NCI-H510A treated with DMSO at 0.1 percent for 48 hours (cell line): Measurements from ENCODE around the gene SOCS7.
"Not testable (repeated sequence)": the region's sequence is repeated elsewhere in the genome, so short reads cannot be mapped to it uniquely, and the experiment has no call there.

ENCODE experiments used
- DNase-seq: peaks from one replicate; lab custom pipeline; 2025; lab: John Stamatoyannopoulos, UW

Gene SOCS7

DNA sequence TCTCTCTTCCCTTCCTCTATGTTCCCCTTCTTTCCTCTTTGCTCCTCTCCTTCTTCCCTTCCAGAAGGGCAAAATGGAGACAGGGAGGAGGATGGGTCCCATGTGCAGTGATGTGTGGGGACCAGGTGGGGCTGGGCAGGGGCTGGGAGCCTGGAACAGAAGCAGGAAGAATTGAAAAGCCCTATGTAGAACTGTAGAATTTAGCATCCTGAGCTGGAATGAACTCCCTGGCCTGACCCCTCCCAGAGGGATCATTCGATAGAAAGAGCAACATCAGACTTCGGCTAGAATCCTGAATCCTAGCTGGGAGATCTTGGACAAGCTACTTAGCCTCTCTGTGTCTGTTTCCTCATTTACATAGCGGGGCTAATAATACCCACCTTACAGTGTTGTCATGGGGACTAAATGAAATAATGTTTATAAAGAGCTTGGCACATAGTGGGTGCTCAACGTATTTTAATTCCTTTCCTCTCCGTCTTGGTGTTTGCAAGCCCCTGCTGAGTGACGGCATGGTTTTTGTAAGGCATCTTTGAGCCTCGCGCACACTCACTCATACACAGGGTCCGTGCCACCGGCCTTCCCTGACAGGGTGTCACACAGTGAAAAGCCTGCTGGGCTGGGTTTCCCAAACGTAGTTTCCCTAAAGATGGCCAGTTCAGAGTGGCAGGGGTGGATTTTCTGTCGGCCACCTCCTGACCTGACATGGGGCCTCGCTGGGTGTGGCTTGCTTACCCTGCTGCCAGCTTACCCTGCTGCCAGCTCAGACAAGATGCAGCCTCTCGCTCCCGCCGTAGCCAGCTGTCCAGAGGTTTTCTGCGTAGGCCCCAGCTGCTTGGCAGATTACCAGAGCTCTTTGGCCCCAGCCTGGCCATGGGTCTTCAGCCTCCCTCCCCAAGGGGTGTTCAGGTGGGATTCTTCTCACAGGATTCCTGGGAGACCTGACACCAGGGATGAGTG, 70.5 kb downstream of the SOCS7 start:
- DNase-seq: no peak

DNA sequence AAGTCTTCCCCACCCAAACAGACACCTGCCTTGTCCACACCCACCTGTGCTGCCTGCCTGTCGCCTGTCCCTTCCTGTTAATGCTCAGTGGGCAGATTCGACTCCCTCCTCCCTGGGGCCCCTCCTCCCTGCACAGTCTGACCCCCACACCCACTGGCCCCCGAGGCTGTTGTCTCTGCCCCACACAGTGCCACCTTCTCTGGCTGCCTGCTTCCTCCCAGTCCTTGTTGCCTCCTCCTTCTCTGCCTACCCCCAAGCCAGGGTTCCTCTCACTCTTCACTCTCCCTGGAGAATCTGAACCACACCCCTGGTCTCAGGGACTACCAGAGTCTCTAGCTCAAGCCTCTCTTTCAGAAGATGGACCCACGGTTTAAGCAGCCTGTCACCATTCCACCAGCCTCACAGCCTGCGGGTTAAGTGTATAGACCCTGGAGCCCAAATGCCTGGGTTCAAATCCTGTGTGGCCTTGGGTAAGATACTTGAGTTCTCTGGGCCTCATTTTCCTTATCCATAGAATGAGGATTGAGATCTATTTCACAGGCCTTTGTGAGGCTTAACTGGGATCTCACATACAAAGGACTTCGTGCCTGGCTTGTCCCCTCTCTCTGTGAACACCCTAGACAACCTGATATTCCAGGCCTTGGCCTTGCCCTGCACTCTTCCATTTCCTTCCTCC, 72.8 kb downstream of the SOCS7 start:
- DNase-seq: no peak

DNA sequence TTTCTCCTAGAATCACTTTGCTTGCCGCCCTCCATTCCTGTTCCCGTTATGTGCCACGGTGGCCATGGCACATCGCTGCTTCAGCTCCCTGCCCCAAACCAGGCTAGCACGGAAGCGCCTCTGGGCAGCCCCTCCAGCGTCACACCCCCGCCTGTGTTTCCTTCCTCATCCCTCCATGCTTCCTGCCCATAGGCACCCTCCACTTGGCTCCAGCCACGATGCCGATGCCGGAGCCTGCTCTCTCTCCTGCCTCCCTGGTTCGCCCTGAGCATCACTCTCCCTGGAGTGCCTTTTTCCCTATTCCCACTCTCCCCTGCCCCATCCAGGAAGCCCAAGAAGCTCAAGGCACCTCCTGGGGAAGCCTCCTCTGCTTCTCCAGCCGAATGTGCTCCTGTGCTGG, 73.4 kb downstream of the SOCS7 start:
- no peak for DNase-seq

DNA sequence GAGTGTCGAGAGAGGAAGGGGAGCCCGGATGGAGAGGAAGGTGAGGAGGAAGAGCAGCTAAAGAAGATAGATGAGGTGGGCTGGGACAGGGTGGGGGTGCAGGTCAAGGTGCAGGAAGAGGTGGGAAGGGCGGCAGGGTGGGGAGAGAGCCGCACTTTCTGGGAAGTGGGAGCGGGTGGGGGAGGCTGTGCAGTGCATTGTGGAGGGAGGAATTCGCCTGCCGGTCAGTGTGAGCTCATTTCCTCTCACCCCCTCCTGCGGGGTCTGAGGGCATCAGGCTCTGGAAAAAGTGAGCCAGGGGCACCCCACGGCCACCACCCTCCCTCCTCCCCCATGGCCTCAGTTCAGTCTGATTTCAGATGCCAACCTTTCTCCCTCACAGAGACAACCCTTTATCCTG, 74.1 kb downstream of the SOCS7 start:
- DNase-seq: no peak

DNA sequence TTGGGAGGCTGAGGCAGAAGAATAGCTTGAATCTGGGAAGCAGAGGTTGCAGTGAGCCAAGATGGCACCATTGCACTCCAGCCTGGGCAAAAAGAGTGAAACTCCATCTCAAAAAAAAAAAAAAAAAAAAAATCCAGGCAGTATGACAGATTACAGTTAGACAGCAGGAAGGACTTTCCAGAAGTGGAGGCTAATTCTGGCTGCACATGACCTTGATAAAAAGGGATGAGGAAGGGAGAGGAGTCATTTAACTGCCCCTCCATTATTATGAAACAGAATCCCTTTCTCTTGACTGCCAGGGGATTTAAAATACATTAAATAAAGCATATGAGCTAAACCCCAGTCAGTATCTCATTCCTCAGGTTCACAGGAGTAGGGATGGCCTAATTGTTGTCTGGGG, 74.8 kb downstream of the SOCS7 start:
- DNase-seq: no peak

DNA sequence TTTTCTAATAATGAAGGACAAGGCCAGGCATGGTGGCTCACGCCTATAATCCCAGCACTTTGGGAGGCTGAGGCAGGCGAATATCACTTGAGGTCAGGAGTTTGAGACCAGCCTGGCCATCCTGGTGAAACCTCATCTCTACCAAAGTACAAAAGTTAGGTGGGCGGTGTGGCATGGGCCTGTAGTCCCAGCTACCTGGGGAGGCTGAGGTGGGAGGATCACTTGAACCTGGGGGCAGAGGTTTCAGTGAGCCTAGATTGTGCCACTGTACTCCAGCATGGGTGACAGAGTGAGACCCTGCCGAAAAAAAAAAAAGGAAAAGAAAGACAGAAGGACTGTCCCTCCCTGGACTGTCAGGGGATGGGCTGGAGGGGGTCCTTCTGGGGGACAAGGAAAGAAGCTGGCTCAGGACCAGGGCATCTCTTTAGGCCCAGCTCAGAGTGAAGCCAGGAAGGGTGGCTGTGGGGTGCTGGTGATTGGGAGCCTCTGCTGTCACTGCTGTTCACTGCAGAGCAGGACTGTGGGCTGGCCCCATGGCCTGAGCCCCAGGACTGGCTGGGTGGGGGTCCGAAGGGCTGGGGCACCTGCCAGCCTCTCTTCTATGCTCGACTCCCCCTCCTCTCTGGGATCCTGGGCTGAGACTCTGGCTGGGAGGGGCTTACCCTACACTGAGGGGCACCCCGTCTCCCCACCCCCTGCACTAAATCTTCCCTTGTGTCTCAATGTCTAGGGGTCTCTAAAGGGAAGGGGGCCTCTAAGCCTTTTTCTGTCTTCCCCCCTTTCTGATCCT, 75.7 kb downstream of the SOCS7 start:
- no peak for DNase-seq

DNA sequence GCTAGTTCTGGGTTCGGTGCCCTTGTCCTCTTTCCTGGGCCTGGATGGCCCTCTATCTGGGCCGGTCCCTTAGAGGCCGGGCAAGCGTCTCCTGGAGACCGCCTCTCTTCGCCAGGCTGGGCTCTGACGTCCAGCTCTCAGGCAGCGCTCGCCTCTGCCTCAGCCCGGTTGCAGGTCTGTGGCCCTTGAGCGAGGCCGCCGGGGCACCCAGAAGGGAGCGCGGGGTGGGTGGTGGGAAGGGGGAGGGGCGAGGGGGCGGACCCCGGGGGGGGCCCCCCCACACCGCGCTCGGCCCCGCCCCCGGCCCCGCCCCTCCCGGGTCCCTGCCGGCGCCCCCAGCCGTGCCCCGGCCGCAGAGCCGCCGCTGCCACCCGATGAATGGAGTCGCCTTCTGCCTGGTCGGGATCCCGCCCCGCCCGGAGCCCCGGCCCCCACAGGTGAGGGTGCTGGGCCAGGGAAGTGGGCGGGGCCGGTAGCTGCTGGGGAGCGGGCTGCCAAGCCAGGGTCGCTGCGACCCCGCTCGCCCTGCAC, 76.5 kb downstream of the SOCS7 start, which contains the start of gene ARHGAP23:
TSS of gene ARHGAP23 (plus strand) at position 353 of the 531 bp plus-strand sequence. CDS start at position 375, 22 bp downstream.
- no peak for DNase-seq

DNA sequence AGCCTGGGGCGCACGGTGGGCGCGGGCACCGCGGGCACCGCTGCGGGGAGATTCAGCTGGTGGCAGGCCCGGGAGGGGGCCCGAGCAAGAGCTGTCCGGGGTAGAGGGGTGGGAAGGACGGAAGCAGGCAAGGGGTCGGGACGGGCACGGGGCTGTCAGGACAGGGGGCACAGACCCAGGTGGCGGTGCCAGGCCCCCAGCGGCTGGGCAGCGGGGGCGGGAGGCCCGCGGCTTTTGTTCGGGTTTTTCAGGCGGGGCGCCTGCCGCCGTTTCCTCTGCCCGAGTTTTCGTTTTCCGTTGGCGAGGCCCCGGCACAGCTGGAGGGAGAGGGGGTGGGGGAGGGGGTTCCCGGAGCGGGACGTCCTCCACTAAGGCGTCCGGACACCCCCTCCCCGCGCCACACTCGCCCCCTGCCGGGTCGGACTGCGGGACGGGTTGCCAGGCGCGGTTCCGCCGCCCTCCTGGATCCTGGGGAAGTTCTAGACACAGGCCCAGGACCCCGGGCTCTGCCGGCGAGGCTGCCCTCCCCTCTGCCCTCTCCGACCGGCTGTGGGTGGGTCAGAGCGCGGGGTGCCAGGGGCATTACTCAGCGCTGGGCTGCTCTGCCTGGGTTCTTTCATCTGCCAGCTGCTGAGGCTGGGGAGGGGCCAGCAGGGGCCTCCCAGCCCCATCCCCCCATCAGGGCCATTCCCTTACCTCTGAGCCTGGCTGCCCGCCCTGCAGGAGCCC, 77.2 kb downstream of the SOCS7 start:
- DNase-seq: no peak

DNA sequence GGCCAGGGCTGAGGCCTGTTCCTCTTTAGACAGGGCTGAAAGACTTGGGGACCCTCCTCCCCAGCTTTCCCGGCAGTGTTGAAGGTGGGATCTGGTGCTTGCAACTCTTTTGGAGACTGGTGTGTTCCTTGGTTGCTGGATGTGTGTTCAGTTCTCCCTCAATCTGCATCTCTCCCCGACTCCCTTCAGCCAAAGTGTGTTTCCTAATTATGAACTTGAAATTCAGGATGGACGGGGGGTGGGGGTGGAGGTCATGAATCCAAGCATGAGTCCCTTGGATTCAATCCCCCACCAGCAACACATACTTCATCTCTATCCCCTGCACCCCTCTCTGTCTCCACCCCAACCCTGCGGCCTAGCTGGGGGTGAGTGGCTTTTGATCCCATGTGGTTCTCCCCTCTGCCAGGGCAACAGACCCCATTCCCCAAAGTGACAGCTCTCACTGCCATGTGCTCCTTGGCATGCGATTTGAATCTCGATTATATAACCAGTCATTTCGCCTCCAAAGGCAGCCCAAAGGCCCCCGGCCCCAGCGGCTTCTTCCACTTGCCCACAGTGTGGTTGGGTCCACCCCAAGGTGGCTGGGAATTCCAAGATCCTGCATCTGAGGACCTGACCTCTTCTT, 77.9 kb downstream of the SOCS7 start:
- DNase-seq: no peak

DNA sequence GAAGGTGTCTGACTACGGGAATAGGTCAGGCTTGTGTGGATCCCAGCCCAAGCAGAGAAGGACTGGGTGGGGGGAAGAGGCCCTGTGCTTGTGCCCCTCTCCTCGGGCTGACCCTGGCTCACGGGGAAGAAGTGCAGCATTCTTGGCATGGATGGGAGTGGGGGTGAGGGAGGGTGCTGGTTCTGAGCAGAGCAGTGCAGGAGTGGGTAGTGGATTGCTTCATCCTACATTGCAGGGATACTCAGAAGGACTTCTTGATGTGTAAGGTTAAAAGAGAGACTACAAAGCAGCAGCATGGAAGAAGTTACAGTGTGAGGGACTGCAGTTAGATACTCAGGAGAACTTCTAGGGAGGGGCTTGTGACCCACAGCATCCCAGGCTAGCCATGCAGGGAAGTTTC, 78.7 kb downstream of the SOCS7 start:
- no peak for DNase-seq

DNA sequence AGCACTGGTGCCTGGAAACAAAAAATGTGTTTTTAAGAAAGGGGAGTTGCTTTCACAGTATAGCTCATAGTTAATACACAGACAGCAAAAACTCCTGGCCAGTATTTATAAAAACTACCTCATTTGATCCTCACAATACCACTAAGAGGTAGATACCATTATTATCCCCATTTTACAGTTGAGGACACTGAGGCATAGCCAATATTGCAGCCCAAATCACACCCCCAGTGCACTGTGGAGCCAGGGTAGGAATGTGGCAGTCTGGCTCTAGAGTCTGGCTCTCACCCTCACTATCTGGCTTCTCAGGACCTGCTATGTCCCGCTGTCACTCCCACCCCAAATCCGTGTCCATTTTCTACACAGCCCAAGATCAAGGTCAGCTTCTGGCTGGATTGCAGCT, 79.2 kb downstream of the SOCS7 start:
- DNase-seq: no peak

DNA sequence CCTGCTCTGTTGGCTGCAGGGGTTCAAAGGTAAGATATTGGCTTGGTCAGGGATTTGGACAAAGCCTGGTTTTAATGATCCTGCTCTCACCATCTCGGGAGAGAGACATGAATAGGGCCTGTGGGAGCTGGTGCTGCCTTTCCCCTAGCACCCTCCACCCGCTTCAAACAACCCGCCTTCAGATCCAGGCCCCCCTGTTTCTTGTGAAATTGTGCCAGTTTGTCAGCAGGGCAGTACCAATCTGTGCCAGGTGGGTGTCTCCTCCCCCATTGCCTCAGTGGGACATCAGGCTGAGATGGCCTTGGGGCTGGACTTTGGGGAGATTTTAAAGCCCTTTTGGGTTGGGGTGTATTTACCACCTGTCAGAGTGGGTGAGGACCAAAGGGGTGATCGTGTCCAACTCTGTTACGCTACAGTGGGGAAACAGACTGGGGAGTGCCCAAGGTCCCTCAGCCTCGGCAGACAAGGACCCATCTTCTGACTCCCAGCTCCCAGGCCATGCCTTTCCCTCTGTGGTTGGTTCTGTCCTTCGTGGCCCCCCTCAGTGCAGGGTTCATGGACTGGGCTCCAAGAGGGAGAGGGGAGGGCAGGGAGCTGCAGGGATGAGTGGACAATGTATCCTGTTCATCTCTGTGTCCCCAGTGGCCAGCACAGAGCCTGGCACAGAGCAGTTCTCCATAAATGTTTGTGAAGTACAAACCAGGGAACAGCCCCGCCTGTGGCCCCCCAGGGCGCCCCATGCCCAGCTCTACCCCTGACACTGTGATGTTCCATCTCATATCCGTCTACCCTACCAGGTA, 79.9 kb downstream of the SOCS7 start:
- no peak for DNase-seq

DNA sequence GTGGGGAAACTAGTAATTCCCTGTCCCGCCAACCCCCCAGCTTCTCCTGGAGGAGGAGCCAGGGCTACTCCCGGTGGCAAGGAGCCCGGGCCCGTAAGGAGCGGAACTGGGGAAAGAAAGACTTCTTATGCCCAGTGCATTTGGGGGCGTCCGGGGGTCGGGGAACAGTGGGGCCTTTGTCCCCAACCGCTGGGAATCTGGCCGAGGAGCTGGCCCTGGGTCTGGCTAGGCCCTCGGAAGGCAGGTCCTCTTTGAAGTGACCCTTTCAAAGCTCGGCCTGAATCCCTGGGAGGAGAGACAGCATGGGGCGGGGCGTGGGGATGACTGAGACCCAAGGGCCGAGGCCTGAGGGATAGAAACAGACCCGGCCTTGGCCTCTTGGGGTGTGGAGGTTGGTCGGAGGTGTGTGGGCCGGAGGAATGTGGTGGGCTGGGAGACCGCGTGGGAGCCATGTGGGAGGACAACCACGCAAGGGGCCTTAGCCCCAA, 82.6 kb downstream of the SOCS7 start:
- DNase-seq: no peak

DNA sequence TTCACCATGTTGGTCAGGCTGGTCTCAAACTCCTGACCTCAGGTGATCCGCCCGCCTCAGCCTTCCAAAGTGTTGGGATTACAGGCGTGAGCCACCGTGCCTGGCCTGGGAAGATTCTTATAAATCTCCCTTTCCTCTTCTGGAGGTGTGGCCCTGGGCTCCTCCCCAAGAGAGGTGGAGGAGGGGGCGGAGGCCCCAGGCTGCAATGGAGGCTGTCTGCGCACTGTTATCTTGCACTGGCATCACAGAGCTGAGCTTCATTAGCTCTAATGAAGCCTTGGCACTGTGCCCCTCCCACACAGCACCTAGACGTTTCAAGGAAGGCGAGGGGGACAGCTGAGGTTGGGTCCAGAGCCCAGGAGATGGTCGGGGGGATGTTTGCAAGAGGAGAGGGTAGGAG, 84.2 kb downstream of the SOCS7 start:
- DNase-seq: no peak

DNA sequence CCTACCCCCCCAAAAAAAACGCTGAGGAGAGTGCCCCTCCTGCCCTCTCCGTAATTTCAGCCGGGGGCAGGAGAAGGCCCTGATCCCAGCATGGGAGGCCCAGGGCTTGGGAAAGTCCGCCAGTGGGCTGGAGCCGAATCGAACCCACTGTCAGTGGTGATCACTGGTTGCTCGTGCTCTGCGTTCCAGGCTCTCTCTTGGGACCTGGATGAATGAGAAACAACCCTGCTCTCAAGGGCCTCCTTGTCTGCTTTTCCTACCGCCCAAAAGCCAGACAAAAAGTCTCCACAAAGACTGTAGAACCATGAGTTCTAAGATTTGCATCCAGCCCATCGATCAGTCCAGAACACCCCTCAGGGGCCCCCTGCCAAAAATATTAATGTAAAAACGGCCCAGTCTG, 84.7 kb downstream of the SOCS7 start:
- no peak for DNase-seq

DNA sequence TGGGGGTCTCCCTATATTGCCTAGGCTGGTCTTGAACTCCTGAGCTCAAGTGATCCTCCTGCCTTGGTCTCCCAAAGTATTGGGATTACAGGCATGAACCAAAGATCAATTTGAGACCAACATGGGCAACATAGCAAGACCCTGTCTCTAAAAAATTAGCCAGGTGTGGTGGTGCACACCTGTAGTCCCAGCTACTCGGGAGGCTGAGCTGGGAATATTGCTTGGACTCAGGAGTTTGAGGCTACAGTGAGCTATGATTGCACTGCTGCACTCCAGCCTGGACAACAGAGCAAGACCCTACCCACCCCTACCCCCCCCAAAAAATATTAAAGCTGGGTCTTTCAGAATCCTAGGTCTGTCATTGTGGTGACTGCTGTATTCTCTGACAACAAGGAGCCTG, 85.7 kb downstream of the SOCS7 start:
- not testable (repeated sequence) for DNase-seq

DNA sequence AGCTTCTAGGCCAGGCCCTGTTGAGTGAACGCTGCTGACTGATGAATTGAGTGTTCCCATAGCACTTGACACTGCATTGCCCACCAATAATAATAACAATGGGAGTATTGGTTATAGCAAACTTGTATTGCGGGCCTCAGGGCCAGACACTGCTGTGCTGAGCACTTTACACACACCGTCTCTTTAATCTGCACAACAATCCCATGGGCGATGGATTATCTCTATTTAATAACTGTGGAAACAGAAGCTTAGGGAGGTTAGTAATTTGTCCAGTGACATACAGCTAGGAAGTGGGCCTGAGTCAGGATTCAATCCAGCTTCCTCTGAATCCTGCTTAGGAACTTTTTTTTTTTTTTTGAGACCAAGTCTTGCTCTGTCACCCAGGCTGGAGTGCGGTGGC, 87.8 kb downstream of the SOCS7 start:
- DNase-seq: no peak

DNA sequence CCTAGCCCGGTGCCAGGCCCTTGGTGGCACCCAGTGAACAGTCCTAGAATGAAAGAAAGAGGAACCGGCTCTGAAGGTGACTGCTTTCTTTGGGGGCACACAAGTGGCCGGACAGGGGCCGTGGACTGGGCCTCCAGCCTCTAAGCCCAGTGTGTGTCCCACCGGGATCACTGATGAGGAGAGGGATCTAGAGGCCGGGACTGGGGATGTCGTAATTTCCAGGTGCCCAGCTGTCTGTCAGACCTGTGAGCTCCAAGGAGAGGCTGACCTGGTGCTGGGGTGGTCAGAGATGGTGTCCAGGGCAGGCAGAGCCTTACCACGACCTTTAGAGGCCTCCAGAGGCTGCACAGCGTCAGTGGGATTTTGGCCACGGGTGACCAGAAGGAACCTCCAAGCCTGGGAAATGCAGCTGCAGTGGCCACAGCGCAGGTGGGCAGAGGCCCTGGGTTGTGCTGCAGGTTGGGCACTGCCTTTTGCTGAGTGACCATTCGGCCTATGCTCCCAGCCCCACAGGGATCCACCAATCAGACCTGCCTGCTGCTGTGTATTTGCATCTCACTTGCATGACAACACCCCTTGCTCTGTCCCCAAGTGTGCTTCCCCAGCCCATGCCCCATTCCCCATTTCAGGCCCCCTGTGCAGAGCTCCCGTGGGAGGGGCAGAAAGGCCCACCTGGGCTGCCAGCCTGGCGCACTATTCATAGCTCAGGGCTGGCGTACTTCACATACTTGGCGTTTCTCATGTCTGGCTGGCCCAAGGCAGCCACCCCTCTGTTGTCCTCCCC, 89.2 kb downstream of the SOCS7 start:
- no peak for DNase-seq

DNA sequence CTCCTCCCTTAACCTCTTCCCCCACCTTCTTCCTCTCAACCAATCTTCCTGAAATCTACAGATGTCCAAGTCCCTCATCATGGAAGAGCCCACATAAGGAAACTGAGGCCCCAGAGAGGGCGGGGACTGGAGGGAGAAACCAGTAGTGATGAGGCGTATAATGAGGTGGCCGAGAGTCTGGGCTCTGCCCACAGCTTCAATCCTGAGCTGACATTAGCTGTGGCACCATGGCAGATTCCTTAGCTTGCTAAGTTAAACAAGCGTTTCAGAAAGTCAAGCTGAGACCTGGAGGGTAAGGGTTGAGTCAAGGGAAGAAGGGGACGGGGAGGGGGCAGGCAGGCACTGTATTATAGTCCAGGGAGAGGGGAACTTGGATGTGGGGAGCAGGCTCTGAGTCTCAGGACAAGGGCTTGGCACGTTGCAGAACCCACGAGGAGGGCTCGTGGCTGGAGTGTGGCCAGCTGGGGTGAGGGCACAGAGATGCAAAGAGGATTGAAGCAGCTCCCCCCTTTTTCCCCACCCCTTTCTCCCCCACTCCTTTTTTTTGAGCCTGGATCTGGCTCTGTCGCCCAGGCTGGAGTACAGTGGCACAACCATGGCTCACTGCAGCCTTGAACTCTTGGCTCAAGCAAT, 89.9 kb downstream of the SOCS7 start:
- DNase-seq: no peak
